ENCODE results near the gene CHST15.
A peak's percentile ranks its signal among the peaks of the same experiment; 100 is the strongest.

CHST15 gene, protein sequence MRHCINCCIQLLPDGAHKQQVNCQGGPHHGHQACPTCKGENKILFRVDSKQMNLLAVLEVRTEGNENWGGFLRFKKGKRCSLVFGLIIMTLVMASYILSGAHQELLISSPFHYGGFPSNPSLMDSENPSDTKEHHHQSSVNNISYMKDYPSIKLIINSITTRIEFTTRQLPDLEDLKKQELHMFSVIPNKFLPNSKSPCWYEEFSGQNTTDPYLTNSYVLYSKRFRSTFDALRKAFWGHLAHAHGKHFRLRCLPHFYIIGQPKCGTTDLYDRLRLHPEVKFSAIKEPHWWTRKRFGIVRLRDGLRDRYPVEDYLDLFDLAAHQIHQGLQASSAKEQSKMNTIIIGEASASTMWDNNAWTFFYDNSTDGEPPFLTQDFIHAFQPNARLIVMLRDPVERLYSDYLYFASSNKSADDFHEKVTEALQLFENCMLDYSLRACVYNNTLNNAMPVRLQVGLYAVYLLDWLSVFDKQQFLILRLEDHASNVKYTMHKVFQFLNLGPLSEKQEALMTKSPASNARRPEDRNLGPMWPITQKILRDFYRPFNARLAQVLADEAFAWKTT

DNA sequence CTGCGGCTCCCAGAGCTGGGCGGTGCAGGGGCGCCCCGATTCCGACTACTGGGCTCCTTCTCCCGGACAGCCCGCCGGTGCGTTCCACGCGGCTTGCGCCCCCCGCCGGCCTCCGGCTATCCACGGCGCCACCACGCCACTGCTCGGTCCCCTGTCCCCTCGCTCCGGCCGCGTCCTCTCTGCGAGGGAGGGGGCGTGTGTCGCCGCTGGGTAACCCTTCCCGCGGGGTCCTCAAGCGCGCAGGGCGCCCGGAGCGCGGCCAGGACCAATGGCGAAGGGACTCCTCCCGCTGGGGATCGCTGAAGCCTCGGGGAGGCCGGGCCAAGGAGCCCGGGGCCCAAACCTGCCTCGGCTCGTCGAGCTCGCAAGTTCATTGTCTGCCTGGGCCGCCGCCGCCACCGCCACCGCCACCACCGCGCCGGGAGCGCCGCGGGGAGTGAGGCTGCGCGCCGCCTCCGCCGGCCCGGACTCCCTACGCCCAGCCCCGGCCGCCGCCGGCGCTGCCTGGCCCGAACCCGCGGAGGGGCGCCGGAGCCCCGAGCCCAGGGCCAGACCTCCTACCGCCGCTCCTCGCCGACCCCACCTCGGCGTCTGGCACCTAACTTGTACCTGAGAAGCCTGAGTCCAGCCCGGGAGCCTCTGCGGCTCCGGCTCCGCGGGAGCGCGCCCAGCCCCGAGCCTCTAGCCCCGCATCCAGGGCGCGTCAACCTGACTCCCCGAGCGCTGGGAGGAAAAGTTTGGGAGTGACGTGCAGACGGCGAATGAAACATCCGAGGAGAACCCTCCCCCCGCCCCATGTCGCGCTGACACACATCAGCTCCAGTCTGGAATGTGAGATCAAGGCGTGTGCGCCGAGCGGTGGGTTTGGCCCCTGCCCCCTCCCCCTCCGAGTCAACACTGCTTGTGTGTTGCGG lies at the start of gene CHST15:
Gene CHST15 (minus strand): TSS at position 739 of the 914 bp plus-strand sequence. CDS start 47,386 bp downstream, outside the sequence.
- DNase-seq = peak; percentile 26

DNA sequence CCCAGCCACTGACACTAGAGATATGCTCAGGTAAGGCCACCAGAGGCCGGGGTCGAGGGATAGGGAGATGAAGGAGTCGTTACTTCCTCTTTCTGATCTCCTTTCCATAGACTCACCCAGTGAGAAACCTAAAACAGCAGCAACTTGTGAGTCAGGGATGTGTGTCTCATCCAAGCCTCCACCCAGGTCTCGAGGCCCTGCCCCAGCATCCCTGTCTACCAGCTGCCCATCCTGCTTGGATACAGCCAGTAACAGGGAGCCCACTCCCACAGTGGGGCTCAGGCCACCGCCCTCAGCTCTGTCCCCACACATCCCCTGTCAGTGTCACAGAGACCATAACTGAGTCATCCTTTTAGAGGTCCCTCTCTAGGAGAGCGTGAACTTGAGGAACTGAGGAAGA lies 49.6 kb upstream of the CHST15 start:
- no peak for DNase-seq

DNA sequence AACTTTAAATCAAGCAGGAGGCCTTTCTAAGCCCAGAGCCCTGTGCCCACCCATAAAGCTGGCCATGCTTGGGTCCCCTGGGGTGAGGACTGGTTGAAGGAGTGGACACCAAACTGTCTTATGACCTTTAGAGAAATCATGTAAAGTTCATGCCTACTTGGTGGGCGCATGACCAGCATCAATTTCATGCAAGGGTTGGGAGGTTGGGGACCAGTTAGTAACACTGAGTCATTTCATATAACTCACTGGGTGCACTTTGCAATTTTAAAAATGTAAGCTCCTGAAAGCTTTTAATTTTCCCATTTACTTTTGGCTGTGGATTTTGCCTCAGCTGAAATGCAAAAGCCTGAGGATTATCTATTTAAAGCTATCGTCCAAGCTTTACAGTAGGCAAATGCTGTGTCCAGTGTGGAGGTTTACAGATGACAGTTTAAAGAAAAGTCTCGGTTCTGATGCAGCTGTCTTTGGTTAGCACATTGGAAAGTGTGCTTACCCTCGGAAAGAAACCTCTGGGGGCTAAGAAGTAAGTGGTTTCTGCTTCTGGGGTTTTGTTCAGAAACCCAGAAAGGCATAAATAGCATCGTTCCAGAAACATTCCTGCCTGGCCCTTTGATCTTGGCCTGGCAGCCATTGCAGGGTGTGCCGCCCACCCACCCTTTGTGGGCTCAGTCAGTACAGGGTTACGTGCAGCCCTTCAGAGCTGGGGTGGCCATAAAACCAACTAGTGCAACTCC lies 48.8 kb upstream of the CHST15 start:
- no peak for DNase-seq

DNA sequence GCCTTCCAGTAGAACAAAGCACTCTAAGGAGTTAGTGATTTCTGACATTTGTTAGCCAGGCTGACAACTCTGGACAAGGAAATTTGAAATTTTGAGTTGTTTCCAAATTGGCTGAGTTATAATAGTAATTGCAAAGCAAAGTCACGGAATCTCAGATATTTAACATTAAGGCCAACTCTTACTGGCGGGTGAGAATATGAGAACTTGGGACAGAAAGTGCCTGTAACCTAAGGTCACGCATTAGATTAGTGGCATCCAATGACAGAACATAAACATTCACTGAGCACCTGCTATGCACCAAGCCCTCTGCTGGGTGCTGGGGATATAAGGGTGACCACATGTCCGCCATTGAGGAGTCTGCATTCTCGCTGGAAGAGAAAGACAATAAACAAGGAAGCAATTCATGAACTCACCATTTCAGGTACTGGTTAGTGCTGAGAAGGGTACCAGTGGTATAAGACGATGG lies 45.5 kb upstream of the CHST15 start:
- no peak for DNase-seq

DNA sequence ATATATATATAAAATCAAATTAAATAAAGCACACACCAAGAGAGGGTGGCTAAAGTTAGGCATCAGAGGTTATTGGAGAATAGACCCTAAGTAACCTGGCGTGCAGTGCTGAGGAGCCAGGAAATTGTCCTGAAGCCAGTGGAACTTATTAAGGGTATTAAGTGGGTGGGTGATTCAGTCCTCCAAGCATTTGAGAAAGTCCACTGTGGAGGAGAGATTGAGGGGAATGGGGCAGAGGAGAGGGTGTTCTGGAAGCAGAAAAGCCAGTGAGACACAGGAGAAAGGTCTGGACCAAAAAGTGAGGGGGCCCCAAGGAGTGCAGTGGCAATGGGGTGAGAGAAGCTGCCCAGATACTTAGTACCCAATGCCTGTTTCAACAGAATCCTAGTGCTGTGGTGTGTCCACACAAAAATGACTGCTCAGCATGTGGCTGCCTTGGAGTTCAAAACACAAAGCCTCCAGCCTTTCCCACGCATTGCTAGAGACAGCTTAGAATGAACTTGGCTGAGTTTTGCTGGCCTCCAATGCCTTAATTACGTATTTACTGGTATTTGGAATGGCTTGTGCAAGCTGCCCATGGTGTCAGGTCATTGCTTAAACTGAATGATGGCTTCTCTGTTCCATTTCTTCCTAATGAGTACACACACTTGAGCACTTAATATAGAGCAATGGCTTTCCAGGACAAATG lies 44.9 kb upstream of the CHST15 start:
- DNase-seq = no peak

DNA sequence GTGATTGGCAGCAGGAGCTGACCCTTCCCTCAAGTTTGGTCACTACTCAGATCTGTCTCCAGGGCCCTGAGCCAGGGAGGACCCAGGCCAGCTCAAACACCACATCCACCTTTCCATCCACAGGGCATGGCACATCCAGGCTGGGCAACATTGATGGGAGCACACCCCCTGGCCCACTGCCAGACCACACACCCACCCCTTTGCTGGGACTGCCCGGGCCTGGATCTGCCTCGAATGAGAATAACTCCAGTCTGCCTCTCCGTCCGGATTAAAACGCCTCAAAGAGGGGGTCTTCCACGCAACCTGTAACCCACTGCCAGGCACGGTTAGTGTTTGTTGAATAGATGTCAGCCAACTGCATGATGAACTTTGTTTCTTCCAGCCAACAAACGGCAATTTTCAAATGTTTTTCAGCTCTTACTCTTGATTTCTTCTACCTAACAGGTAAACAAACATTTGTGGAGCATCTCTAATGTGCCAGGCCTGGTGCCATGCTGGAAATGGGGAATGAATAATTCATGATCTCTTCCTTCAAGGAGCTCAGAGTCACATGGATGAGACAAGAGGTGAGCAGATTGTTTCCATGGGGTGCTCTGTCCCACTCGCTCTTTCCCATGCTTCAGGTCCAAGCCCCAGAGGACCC lies 41.0 kb upstream of the CHST15 start:
- no peak for DNase-seq

DNA sequence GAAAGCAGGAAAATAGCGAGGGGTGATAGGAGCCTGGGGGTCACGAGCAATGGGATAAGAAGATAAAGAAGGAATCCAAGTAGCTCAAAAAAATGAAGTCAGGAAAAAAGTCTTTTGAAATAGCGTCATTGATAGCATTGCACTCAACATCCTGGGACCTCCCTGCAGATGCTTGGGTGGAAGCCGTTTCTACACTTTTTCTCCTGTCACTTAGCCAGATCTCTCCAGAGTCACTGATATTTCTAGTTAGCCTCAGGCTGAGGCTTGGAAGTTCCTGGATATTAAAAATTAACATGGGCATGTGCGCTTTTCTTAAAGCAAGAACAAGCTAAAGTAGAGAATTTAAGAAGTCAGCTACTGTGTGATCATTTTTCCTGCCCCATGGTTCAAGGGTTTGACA lies 39.5 kb upstream of the CHST15 start:
- DNase-seq = no peak

DNA sequence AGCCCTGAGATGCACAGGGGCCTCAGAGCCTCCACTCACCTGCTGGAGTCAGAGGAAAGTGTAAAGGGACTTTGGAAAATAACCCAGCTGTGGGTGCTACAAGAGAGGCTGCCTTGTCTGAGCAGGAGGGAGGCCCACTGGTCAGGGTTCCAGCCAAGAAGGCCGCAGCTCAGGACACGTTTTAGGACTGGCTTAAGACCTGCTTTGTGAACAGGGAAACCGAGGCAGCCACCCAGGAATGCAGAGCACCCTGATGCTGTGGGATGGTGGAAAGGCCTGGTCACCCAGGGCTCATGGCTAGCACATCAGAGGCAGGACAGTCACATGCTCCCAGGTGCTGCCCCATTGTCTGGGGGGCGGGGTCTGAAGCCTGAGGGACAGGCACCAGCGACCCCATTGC lies 38.9 kb upstream of the CHST15 start:
- DNase-seq = no peak

DNA sequence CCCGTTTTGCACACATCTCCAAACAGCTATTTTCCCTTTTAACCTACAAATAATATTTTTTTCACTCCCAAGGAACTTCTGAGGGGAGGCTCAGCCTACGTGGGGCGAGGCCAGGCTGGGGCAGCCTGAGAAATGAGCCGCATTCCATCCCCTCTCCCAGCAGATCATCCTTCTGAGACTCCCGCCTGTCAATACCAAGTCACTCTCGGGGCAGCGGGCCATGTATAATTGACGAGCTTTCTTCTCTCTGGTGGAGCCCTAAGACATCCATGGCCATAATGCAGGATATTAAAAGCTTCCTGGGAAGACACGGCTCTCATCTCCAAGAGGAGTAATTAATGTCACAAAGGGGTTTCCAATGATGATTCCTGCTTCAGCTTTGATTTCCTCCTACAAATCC lies 37.8 kb upstream of the CHST15 start:
- DNase-seq = no peak

DNA sequence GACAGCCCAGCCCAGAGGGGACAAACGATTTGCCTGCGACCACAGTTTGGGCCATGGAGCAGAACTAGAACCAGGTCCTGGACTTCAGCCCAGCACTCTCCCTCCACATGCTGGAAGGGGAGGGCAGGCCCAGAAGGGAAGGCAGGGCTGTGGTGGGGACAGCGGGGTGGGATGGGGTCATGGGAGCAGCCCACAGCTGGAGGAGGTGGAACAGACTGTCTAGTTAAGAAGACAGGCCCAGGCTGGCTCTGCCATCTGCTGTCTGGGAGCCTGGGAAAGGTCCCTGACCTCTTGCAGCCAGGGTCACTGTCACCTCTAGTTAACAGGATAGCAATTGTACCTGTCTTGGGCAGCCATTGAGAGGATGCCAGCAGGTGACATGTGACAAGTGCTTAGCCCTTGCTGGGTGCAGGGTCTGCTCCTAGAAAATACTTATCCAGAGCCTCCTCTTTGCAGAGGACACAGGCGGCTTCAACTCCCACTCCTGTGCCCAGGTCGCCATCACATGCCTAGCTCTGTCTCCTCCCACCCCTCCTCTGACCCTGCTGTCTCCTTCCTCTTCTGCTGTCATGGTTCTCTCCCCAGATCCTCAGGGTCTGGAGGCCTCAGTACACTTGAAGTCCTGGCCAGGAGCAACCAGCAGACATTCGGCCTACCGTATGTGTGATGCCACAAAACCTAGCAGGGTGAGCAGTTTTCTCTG lies 37.0 kb upstream of the CHST15 start:
- DNase-seq = no peak

DNA sequence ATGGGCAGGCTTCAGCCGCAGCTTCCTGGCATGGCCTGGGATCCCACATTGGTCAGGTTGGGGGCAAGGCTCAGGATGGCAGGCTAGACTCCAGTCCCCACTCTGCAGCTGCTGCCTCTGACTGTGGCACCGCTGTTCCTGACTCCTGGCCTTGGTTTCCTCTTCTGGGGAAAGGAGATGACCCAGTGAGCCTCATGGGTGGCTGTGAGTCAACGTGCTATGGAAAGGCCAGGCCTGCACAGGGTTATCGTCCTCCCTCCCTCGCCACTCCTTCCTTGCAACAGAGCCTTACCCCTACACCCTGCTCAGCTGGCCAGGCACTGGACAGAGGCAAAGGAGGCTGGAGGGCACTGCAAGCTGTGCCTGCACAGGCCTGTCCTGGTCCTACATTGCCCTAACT lies 36.1 kb upstream of the CHST15 start:
- no peak for DNase-seq

DNA sequence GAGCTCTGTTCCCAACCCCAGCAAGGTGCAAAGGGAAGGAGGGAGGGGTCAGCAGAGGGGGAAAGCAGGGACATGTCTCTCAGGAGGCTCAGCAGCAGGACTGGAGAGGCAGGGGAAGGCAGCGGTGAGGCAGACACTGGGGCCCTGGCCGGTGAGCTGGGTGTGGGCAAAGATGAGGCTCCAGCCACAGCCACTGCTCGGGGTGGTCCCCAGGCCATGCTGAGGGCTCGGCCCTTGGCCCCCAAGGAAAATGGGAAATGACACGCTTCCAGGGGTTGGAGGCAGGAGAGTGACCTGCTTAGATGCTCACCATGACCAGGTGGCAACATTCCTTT lies 35.4 kb upstream of the CHST15 start:
- DNase-seq = no peak

DNA sequence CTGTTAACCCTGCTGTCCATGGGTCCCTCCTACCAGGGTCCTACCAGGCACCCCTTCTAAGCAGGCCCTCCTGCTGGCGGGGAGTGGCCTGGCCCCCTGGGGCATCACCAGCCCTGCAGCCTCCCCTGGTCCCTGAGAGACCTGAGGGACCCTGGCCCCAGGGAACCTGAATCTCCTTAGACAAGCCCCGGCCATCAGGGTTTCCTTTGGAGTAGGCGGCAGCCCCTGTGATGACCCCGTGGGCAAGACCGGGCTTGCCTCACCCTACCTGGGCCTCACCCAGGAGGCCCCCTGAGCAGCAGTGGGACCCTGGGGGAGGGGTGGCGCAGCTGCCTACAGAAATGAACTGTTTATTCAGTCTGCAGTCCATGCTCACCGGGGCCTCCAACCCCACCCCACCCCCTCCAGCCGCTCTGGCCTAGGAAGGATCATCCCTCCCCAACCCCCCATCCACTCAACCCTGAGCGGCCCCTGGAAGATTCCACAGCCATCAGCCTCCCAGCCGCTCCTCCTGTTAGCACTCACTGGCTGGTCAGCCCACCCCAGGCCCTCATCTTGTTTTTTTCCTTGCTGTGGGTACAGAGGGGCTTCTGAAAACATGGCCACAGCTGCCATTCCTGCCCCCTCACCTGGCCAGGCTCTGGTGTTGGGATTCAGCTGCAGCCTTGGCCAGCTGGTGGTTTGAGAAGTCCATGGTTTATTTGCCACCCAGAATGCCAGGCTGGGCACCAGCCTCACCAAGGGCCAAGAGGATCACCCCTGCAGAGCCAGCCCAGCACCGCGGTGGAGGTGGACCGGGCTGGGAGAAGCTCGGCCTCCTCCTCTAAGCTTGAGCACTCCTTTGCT lies 34.8 kb upstream of the CHST15 start:
- no peak for DNase-seq

DNA sequence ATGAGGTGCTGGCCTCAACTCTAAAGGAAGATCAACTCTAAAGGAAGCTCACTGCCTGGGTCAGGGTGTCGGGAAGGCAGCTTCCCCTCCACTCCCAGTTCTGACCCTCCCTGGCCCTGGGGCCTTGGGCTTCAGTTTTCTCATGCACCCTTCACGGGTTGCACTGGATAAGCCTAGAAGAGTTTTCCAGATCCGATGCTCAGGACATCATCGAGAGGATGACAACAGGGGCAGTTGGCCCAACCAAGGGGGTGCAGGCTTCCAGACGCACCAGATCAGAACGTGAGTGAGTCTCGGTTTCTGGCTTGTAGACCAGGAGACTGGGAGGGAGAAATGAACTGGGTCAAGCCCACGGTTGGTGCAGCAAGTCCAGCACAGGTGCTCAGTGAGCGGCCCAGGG lies 34.2 kb upstream of the CHST15 start:
- DNase-seq = no peak

DNA sequence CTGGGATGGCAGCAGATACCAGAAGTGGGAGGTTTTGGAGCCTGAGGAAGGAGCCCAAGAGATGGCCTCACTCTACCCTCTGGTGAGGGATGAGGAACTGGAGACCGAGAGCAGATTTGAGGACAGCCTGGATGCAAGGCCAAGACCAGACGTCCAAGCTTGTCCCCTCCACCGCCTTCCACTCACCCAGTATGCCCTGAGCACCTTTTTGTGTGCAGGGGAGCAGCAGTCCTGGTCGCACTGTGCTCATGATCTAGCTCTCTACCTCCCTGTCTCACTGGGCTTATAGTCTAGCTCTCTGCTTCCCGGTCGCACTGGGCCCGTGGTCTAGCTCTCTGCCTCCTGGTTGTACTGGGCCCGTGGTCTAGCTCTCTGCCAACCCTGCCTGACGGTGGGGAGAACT lies 33.6 kb upstream of the CHST15 start:
- DNase-seq = no peak

DNA sequence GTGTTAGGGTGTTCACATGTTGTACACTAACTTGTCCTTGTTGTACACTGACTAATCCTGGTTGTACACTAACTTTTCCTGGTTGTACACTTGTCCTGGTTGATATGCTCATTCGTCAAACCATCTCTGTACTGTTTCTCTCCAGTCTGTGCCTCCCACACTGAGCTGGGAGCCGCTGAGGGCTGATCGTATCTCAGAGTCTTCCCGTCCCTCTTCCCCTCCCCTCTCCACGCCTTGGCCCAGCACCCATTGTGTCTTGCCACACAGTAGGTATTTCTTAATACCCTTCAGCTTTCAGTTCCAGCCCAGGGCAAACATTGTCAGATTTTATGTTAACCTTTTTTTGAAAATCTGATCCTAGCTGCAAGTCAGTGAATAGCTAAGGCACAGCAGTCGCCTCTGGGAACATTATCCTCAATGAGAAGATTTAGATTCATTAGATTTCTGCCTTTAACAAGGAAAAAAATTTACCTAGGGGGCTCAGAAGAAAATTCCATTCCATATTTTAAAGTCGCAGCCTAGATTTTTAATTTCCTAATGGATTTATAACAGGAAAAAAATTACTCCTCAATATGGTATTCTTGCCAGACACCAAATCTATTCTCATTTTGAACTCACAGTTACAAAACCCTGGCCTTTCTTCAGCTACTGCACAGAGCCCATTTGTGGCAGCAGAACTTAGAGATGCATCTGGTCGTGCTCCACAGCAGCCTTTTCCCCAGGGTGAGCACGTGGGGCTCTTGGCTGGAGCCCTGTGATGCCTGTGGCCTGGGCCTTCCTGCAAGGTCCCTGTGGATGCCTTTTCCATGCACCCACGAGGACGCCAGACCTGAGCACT lies 33.0 kb upstream of the CHST15 start:
- no peak for DNase-seq

DNA sequence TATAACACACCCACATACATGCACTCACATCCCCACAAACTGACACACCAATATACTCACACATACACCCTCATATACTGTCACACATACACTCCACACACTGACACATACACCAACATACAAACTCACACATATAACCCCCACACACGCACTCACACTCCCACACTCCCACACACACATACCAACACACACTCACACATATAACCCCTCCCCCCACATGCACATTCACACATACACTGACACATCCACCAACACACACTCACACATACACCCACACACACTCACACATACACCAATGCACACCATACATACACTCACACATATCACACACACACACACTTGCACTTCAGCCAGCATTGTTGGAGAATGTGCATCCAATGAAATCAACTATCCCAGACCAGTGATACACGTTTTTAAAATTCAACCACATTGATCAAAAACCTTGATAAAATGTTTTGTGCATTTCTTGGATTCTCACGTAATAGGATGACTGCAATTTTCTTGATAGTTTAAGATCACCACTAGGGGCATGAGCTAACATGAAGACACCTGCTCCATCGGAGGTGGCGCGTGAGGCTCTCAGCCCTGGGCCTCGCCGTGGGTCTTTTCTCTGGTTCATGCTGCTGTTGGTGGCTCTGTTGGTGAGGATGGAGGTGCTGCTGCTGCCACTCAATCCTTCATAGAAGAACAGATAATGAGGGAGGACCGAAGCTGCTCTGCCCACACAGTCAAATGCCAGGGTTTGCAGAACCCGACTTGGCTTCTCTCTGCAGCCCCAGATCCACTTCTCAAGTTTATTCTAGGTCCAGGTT lies 32.1 kb upstream of the CHST15 start:
- DNase-seq = peak; percentile 15

DNA sequence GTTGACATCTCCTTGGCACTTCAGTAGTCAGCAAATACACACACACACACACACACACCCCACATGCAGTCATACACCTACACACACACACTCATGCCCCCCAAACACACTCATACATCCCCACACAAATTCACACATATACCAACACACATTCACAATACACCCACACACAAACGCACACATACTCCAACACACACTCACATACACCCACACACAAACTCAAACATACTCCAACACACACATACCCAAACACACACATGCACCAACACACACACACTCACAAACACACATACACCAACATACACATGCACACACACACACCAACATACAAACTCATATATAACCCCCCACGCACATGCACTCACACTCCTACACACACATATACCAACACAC lies 31.4 kb upstream of the CHST15 start:
- DNase-seq = no peak
